Peyer's patch (tissue), 4 donors: ENCODE data around the gene SDS.

Experiments
- CTCF ChIP-seq, 6 experiments: fragments of 450-650 bp in 4 of 6; fragments of 200-600 bp in 2 of 6; sonication (generic) in 1 of 6; IDR thresholded peaks; one replicate each; pipeline ENCODE4 v1.5.1; 2017 to 2019; ENCODE audit warnings: antibody characterized with exemption in 6 of 6, mild to moderate bottlenecking in 3 of 6, moderate library complexity in 1 of 6
- POLR2A ChIP-seq, 2 donors: fragments of 450-650 bp; IDR thresholded peaks; one replicate each; pipeline ENCODE4 v1.5.1; 2017; ENCODE audit warnings: antibody characterized with exemption in 2 of 2, mild to moderate bottlenecking in 2 of 2, moderate library complexity in 2 of 2

GRCh38 chr12:113437729-113438100, 34.0 kb upstream of the SDS start:
- TF ChIP-seq CTCF (IDR thresholded peaks at IDR 0.05), result no peak
- TF ChIP-seq POLR2A (IDR thresholded peaks at IDR 0.05), result no peak
